ENCODE results near the gene CALN1.

Gene CALN1

GRCh38 chr7:72170475-72170874, 241.7 kb downstream of the CALN1 start:
- no peak for DNase-seq

- DNase-seq, result no peak
Observed at GRCh38 chr7:72163271-72163670, 248.9 kb downstream of the CALN1 start.

- DNase-seq, result no peak
Observed at GRCh38 chr7:72161534-72161933, 250.6 kb downstream of the CALN1 start.

- DNase-seq, result no peak
Observed at GRCh38 chr7:72159911-72160310, 252.2 kb downstream of the CALN1 start.

DNA sequence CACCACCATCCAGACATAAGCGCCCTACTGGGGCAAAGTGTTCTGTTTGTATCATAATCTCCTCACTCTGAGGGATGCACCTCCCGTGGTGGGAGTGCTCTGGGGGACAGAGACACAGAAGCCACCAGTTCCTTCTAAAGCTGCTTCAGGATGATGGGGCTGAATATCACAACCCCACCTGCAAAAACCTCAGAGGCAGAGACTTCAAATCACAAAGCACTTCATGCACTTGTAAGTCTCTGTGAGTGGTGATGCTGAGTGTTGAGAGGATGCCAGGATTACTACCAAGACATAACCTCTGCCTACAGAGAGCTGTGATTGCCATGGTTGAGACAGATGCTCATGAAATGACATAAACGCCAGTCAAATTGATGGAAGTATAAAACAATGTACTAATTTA, 255.5 kb downstream of the CALN1 start:
- DNase-seq, result no peak

- no peak for DNase-seq
Observed at GRCh38 chr7:72153132-72153512, 259.0 kb downstream of the CALN1 start.

DNA sequence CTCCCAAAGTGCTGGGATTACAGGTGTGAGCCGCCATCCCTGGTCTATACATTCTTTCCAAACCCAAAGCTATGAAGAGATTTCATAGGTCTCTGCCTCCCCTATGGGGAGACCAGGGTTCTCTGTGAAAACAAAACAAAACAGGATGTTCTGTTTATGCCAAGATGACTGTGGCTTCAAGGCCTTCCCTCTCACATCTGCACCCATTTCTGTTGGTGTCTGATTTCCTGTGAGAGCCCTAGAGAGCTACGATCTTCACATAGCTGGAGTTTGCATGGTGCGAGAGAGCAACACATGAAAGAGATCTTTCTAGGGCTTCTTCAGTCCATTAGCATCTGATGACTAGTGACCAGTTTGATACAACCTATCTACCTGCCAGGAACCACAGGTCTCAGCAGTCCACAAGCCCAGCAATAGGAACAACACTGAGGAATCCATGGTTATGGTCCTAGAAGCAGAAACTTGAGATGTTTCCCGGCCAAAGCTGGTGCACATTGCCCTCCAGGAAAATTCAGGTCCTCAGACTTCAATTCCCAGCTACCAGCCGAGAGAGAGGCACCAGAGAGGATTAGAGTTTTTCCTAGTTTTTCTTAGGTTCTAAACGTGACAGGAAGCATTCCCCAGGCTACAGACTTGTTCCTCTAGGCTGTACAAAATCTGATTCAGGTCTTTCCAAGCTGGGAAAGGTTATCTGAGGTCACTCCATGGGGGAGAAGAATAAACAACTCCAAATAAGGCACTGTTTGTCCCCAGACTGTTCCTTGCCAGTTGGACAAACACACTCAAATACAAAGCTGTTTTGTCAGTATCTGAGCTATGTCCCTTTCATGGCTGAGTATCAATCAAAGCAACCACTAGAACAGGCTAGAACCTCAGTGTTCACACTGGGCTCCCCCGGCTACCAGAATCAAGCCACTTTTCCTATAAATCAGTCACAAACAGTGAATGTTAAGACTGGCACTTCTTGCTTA, 259.7 kb downstream of the CALN1 start:
- DNase-seq, result no peak

GRCh38 chr7:72140566-72140965, 271.6 kb downstream of the CALN1 start:
- DNase-seq, result no peak

GRCh38 chr7:72127136-72127535, 285.0 kb downstream of the CALN1 start:
- no peak for DNase-seq

DNA sequence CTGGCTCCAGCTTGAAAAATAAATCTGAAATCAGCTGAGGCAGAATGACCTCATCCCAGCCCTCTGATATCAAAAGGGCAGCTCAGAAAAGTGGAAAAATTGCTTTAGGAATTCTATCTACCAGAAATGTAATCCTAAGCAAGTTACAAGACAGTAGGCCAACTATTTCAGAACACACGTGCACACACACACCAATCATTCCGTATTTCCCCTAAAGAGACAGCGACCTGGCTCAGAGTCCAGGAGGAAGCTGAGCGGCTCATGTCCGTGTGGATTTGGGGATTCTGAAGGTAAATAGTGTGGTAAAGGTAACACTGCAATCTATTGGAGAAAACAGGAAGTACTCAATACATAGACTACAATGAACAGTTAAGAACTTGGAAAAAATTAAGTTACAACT, 288.2 kb downstream of the CALN1 start:
- DNase-seq, result no peak

DNA sequence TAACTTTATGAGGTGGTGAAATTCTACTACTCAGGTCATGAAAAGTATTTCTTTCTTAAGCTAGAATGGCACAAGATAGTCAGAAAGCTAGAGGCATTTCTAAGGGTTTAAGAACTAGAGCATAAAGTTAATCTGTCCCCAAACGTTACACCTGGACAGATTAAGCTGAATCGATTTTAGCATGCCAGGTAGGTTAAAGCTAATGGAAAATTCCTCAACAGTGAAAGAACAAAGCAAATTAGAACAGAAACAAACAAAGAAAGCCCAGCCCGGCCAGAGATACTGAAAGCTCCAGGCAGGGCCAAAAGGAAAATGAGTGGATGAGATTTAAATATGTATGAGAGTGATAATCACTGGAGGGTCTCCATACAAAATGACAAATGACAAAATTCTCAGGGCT, 293.8 kb downstream of the CALN1 start:
- no peak for DNase-seq

DNA sequence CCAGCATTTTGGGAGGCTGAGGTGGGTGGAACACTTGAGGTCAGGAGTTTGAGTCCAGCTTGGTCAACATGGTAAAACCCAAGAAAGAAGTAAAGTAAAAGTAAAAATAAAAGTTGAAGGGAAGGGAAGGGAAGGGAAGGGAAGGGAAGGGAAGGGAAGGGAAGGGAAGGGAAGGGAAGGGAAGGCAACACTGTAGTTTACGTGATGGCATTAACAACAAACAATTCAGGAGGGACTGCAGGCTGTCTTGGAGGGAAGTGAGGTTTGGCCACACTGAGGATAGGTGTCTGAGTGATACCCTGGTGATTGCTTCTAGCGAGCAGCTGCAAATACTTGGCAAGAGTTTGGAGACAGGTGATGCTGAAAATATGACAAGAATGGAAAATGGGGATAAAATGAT, 298.0 kb downstream of the CALN1 start:
- DNase-seq, result no peak

DNA sequence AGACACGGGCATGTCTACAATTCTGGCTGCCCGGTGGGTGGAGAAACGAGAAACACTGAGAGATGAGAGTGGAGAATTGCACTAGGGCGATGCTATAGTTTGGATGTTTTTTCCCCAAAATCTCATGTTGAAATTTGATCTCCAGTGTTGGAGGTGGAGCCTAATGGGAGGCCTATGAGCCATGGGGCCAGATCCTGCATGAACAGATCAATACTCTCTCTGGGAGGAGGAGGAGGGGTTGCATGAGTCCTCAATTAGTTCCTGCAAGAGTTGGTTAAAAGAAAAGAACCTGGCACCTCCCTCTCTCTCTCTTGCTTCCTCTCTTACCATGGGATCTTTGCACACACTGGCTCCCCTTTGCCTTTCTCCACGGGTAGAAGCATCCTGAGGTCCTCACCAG, 299.1 kb downstream of the CALN1 start:
- DNase-seq, result no peak

- no peak for DNase-seq
Observed at GRCh38 chr7:72112530-72112929, 299.6 kb downstream of the CALN1 start.

GRCh38 chr7:72111086-72111485, 301.1 kb downstream of the CALN1 start:
- no peak for DNase-seq

- DNase-seq, result no peak
Observed at GRCh38 chr7:72109566-72109965, 302.6 kb downstream of the CALN1 start.

- DNase-seq, result no peak
Observed at GRCh38 chr7:72106405-72106804, 305.7 kb downstream of the CALN1 start.

- DNase-seq, result no peak
Observed at GRCh38 chr7:72101444-72101843, 310.7 kb downstream of the CALN1 start.

- DNase-seq, result peak; percentile 97
Observed at GRCh38 chr7:72099784-72100183, 312.4 kb downstream of the CALN1 start.

- DNase-seq, result peak; percentile 100
Observed at GRCh38 chr7:72098807-72099580, 313.1 kb downstream of the CALN1 start.

DNA sequence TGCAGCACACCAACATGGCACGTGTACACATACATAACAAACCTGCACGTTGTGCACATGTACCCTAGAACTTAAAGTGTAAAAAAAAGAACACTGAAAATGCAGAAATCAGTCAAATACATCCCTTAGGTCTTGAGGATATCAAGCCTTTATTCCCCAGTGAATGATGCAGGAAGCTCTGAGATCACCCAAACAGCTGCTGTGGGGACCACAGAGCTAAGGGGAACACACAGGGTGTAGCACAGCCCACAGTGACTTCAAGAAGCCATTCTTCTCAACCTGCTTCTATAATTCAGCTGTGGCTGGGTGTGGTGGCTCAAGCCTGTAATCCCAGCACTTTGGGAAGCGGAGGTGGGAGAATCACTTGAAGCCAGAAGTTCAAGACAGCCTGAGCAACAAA, 314.9 kb downstream of the CALN1 start:
- no peak for DNase-seq

- no peak for DNase-seq
Observed at GRCh38 chr7:72092769-72093168, 319.4 kb downstream of the CALN1 start.

- DNase-seq, result no peak
Observed at GRCh38 chr7:72087926-72088325, 324.2 kb downstream of the CALN1 start.

- no peak for DNase-seq
Observed at GRCh38 chr7:72080865-72081510, 331.1 kb downstream of the CALN1 start.

Measured in fibroblast of skin of right quadriceps (primary cell).